HG02981 (cell line): ENCODE results near the gene DUSP1.
"Not testable (repeated sequence)": the region's sequence is repeated elsewhere in the genome, so short reads cannot be mapped to it uniquely, and the experiment has no call there.

Source experiments
- ATAC-seq: cut with Tn5 transposase; IDR thresholded peaks from one replicate; pipeline ENCODE4 v1.9.1; 2021; ENCODE audit warnings: mild to moderate bottlenecking, moderate library complexity; ENCODE audit not compliant: unreplicated experiment

DUSP1 gene

DNA sequence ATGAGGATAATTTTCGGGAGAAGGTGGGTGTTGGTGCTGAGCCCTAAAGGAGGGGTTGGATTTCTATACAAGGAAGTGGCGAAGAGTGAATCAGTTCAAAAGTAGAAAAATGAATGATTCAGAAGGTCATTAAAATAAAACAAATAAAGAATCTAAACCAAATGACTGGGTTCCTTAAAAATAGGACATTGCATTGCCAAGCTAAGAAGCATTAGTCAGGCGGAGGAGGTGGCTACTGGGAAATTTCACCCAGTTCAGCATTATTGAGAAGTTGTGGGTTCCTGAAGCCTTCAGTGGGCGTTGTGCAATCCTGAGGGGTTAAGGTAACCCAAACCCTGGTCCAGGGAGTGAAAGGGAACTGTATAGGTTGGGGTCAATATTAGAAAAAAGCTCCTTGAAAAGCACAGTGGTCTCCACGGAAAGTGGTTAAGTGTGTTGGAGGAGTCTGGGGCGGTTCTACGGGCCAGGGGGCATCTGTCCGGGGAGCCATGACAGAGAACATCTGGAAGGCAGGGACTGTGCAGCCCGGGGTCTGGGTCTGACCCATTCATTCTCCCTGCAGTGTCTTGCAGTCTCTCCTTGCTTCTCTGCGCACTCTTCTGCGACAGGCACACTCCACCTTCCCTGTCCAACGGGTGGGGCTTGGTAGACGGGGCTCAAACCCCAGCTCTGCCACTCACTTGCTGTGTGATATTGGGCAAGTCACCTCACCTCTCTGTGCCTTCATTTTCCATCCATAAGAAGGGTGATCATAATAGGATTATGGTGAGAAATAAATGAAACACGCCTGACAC lies 27.6 kb upstream of the DUSP1 start:
- ATAC-seq: no peak

DNA sequence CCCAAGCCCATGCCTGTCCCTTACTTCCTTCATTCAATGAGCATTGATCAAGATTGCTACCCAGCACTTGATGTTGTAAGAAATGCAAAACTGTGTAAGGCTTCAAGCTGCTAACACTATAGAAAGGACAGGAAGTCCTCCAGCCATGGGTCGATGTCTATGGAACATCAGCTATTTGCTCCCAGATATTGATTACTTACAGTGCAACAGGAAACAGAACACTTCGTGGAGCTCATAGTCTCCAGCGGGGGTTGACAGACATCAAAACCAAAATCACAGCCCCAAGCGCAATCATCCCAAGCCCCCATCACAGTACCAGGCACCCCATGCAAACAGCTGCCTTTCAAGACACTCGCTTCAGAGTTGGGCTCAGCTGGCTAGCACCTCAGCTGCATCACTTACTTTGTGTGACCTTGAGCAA lies 26.8 kb upstream of the DUSP1 start:
- no peak for ATAC-seq

GRCh38 chr5:172796306-172796705 lies 25.3 kb upstream of the DUSP1 start:
- no peak for ATAC-seq

- no peak for ATAC-seq
Observed at GRCh38 chr5:172795318-172795977, 24.5 kb upstream of the DUSP1 start.

- no peak for ATAC-seq
Observed at GRCh38 chr5:172793577-172794488, 22.8 kb upstream of the DUSP1 start.

DNA sequence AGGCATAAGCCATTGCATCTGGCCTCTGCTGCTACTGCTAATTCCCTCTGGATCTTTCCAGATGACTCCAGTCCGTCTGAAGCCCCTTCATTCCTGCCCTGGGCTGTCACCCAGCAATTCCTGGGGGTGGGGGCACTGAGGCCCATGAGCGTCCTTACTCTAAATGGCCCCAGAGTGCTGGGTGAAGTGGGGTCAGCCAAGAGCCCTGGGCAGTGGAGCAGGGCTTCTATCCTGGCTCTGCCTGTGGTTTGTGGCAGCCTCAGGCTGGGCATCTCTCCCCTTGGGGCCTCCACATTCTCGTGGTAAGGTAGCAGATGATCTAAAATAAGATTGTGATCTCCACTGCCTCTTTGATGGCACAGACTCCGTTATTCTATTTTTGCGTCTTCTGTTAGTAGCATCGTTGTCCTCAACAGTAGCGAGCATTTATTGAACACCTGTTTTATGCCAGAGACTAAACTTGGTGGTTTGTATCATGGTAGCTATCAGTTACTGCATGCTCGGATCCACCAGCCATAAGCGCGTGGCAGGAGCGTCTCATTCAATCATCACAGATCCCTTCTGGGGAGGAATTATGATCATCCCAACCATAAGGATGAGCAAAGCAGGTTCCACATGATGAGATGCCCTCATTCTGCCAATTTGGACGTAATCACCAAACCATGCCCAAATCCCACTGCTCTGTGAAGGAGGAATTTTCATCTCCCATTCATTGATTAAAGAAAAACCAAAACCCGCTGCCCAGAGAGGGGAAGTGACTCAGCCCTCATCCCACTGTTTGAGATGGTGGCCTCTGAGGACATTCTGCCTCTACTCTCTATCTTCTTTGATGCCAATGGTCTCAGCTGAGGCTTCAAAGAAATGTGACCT lies 21.9 kb upstream of the DUSP1 start:
- ATAC-seq: no peak

DNA sequence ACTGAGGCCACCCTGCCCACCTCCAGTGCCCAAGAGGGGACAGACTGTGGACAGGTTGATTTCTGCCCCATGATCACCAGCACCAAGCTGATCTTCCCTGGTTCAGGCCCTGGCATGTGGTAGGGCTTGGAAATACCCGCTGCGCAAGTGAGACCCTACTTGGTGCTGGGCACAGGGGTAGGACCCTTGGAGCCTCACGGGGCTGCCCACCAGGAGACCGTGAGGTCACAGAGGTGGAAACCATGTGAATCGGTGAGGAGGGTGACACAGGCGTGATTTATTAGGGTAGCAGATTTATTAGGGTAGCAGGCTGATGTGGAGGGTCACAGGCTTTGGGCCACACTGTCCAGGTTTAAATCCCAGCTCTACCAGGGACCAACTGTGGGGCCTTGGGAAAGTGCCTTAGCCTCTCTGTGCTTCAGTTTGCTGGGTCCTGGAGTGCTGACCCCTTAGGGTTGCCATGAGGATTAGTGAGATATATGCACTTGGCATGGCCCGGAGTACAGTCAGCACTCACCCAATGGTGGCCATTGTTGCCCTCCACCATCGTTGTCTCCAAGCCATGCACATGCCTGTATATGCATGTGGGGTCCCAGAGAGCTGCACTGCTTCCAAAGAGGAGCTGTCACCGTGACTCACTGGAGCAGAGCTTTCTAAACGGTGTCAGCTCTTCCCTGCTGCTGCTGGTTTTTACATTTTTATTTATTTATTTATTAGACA lies 20.9 kb upstream of the DUSP1 start:
- no peak for ATAC-seq

GRCh38 chr5:172791286-172791685 lies 20.3 kb upstream of the DUSP1 start:
- ATAC-seq: no peak

DNA sequence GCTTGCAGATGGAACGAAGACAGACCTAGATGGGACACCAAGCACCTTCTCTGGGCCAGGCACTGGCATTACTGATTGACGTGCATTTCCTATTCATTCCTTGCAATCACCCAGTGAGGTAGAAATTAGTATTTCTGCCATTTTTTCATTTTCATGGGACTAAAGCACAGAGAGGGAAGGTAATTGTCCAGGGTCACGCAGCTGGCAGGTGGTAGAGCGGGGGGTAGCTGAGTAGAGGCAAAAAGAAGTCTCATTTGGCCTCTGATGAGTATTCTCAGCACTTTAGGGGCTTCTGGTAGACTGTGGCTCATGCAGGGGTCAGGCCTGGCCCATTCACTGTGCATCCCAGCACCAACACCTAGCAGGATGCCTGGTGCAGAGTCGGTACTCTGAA lies 19.5 kb upstream of the DUSP1 start:
- ATAC-seq: no peak

GRCh38 chr5:172789687-172790495 lies 18.9 kb upstream of the DUSP1 start:
- no peak for ATAC-seq

- no peak for ATAC-seq
Observed at GRCh38 chr5:172788771-172789686, 18.0 kb upstream of the DUSP1 start.

GRCh38 chr5:172787538-172787937 lies 16.5 kb upstream of the DUSP1 start:
- not testable (repeated sequence) for ATAC-seq

- no peak for ATAC-seq
Observed at GRCh38 chr5:172786736-172787462, 15.9 kb upstream of the DUSP1 start.

DNA sequence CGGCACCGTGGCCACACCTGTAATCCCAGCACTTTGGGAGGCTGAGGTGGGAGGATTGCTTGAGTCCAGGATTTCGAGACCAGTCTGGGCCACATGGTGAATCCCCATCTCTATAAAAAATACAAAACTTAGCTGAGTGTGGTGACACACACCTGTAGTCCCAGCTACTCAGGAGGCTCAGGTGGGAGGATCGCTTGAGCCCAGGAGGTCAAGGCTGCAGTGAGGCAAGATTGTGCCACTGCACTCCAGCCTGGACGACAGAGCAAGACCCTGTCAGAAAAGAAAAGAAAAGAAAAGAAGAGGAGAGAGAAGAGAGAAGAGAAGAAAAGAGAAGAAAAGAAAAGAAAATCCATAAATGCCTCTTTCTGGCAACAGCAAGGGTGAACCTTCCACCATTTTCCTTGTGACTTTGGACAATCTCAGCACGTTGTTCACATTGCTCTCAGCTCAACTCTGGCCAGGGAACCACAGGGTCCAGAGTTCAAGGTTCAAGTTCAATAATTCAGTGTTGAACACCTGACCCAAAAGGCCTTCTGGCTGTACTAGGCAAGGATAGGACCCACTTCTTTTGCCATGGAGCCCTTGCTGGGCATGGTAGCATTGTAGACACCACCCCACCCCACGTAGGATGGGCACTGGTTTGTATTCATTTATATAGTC lies 14.6 kb upstream of the DUSP1 start:
- ATAC-seq: no peak

DNA sequence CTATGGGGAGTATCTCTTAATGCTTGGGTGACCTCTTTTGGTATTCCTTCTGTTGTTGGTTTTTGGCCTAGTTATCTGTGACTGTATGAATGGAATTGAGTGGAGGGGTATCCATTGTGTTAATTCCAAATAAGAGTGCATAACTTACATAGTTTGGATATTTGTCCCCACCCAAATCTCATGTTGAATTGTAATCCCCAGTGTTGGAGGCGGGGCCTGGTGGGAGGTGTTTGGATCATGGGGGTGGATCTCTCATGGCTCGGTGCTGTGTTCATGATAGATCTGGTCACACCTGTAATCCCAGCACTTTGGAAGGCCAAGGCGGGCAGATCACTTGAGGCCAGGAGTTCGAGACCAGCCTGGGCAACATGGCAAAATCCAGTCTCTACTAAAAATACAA lies 13.2 kb upstream of the DUSP1 start:
- not testable (repeated sequence) for ATAC-seq

- not testable (repeated sequence) for ATAC-seq
Observed at GRCh38 chr5:172783319-172783718, 12.3 kb upstream of the DUSP1 start.
